Ramos (cell line): ENCODE data around the gene COL20A1.

Experiments used
- in situ Hi-C: fragments of 300-500 bp; cut with MboI; formaldehyde crosslinking; loops from one replicate; pipeline ENCODE4 v1.14.3; 2022; ENCODE audit warnings: low sequenced_read_pairs; ENCODE audit not compliant: unreplicated experiment

Gene COL20A1

DNA sequence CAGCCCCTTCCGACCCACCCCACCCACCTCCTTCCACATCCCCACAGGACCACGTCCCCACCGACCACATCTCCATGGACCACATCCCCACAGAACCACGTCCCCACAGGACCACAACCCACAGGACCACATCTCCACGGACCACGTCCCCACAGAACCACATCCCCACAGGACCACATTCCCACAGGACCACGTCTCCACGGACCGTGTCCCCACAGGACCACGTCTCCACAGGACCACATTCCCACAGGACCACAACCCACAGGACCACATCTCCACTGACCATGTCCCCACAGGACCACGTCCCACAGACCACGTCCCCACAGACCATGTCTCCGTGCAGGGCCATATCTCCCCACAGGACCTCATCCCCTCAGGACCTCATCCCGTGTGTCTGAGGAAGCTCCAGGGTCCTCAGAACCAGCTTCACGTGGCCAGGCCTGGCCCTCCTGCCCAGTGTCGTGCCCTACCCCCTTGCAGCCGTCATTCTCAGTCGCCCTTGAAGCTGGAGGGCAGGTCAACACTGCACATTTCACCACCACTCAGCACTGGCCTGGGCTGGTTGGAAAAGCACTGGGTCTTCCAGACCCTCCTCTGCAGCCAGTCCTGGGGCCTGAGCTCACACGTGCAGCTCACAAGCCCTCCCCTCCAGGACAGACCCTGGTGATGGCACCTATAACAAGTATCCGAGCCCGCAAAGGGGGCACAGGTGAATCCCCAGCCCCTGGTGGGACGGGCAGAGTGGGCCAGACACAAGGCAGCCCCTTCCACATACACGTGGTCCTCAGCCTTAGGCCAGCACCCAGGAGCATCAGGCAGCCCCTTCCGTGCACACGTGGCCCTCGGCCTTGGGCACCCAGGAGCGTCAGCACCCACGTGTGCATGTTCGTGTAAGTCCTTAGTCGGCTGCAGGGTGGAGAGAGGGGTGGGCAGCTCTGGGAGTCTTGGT, 64.2 kb downstream of the COL20A1 start:
- in situ Hi-C loops = no loop called here

DNA sequence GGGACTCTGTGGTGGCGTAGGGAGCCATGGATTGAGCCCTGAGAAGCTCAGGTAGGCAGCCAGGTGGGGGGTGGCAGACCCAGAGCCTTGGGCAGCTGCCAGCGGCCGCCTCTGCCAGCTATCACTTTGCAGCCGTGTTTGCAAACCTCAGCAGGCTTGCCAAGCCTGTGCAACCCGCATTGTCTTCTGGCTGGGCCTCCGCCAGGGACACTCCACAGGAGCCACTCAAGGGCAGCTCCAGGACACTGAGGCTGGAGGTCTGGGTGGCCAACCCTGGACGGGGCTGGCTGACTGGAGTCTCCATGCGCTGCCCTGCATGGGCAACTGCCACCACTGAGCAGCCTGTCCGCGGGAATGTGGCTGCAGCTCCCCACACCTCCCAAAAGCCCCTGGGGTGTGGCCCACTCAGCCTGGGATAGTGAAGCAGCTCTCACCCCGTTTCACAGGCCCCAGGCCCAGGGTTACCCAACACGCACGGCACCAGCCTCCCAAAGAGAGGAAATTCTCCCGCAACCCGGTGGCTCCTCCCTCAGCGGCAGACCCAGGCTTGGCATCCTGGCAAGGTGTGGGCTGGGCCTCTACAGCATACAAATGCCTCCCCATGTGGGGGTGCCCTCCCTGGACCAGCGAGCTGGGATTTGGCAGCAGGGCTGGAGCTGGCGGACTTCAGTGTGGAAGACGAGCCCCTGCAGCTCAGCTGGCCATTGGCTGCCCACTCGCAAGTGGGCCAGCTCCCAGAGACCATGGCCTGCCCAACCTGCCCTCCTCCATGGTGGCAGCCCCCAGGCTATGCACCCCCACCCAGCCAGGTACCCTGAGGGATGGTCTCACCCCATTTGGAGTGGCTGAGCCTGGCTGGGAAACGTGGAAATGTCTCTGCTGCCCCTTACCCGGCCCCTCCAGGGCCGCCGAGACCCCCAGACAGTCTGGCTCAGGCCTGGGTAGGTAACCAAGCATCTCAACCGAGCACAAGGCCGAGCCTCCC, 65.2 kb downstream of the COL20A1 start:
- in situ Hi-C loops = no loop called here

DNA sequence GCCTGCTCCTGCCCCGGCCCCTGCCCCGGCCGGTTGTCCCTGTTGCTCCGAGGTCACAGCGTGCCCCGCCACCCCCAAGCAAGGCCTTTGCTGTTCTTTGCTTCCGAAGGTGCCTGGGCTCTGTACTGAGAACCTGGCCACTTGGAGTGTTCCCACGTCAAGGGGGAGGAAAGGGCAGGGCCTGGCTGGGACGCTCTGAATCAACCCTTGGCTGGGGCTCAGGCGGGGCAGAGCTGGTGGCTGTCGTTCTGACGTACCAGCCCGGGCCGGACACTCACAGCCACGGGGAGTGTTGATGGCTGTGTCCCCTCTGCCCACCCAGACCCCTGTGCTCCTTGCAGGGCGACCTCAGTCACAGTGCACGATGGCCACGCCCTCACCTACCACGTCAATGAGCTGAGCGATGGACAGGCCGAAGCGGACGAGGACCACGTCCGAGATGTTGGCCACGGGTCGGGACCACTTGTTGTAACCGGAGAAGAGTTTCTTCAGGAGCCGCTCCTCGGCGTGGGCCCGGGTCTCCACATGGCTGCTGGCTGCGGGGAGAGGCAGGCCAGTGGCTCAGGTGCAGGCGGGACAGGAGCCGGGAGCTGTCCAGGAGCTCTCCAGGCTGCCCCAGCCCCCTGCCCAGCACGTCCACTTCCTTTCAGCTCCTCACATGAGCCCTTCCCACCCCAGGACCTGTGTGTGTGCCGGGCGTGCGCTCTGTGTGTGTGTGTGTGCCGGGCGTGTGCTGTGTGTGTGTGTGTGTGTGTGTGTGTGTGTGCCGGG, 66.4 kb downstream of the COL20A1 start:
- in situ Hi-C loops = no loop called here

DNA sequence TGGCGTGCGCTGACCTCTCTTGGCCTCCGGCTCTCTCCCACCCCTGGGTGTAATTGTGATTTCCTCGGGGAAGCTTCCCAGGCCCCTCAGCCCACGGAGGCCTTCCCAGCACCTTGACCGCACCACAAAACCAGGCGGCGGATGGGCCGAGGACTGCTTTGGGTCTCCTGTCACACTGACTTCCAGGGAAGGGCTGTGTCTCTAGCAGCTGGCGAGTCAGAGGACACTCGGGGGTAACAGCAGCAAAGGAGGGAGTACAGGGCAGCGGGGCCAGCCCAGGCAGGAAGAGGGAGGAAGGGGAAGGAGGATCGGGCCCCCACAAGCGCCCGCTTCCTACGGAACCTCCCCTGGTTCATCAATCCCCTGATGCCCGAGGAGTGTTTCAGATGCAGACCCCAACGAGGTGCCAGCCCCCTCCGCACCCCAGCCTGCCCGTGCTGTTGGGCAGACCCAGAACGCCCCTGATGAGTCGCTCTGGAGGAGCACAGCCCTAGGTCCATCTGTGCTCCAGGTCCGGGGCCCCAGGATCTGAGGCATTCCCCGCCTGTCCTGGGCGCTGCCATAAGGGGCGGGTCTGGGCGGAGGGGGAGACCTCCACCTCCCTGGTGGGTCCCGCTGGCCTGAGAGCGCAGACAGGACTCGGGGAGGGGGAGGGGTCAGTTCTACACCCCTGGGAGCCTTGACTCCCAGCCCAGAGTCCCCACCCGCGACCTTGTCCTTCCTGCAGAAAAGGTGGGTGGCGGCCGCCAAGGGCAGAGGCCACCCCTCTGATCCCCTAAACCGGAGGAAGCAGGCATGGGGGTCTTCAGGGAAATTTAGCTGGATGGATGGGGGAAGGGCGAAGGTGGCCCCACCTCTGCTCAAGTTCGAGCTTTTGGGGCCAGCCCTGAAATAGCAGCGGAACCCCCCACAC, 67.2 kb downstream of the COL20A1 start:
- in situ Hi-C loops = no loop called here

DNA sequence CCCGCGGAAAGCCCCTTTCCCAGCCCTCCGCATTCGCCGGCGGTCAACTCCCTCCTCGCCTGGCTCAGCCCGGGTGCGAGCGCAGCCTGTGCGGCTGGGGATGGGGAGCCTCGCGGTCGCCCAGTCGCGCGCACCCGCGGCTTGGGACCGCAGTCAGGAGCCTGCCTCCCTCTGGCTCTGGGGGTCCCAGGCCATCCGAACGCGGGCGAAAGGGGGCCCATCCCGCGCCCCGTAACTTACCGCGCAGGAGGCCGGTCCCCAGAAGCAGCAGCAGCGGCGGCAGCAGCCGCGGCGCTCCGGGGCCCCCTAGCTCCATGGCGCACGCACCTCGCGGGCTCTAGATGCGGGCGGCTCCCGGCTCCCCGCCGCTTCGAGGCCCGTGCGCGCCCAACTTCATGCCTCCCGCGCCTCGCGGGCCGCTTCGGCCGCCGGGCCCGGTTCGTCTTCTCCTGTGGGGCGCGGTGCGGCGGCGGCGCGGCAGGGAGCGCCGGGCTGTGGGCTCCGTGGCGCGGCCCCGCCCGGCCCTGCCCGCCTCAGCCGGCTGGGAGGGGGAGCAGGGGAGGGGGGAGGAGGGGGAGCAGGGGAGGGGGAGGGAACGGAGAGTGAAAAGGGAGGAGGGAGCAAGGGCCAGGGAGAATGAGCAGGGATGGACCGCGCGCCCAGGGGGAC, 68.0 kb downstream of the COL20A1 start, which contains the start of gene CHRNA4:
Gene CHRNA4 (minus strand): TSS at position 500 of the 669 bp plus-strand sequence. CDS start 184 bp downstream, at position 316.
- in situ Hi-C loops = no loop called here

DNA sequence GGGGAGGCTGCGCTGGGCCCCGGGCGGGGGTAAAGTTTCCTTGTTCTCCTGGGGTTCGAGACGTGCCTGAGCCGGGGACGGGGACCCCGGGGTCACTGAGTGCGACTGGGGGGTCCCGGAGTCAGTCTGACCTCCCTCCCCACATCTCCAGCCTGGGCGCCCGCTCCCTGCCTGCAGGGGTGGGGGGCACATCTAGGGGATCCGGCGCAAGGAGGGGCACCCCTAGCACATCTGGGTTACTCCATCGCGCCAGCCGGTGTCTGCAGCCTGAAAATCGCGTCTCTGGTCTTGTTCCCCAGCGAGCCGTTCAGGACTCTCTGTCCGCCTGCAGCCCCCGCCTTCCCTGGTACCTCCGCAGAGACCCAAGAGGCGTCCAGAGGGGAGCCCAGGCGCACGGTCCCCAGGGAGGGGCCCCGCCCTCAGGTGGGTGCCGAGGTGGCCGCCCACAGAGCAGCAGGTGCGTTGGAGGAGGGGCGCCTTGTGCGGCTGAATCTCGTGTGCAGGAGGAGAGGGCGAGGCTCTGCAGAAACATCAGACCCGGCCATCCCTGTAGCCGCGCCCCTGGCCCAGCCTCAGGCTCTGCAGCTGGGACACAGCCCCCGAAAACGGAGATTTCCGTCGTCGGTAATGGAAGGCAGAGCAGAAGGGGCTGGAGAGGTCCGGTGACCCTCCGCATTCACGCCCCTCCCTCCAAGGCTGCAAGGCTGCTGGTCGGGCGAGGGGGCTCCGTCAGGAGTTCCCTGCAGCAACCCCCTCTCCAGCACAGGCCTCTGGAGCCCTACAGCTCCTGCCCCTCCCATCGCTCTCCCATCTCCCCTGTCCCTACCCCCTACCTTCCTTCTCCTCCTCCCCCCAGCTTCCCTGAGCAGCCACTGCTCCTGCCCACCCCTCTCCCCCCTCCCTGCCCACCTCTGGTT, 68.8 kb downstream of the COL20A1 start:
- in situ Hi-C loops = no loop called here

DNA sequence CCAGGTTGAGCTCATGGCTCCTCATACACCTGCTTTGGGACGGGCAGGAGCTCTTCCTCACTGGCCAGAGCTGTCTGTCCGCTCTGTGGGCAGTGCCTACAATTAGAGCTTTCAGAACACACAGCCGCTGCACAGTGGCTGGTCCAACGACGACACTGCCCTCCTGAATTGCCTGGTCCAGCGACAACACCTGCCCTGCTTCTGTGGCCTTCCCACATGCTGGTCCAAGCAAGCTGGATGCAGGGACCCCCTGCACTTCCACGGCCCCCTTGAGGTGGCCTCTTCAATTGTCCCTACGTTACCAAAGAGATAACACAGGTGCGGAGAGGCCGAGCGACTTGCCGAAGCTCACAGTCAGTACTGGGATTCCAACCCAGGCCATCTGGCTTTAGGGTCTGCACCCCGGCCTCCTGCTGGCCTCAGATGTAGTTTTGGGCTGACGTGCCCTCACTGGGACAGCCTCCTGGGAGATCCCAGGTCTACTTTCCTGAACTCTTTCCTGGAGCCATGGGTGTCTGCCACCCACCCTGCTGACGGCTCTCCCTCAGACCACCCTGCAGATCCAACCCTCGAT, 69.5 kb downstream of the COL20A1 start:
- in situ Hi-C loops = no loop called here

DNA sequence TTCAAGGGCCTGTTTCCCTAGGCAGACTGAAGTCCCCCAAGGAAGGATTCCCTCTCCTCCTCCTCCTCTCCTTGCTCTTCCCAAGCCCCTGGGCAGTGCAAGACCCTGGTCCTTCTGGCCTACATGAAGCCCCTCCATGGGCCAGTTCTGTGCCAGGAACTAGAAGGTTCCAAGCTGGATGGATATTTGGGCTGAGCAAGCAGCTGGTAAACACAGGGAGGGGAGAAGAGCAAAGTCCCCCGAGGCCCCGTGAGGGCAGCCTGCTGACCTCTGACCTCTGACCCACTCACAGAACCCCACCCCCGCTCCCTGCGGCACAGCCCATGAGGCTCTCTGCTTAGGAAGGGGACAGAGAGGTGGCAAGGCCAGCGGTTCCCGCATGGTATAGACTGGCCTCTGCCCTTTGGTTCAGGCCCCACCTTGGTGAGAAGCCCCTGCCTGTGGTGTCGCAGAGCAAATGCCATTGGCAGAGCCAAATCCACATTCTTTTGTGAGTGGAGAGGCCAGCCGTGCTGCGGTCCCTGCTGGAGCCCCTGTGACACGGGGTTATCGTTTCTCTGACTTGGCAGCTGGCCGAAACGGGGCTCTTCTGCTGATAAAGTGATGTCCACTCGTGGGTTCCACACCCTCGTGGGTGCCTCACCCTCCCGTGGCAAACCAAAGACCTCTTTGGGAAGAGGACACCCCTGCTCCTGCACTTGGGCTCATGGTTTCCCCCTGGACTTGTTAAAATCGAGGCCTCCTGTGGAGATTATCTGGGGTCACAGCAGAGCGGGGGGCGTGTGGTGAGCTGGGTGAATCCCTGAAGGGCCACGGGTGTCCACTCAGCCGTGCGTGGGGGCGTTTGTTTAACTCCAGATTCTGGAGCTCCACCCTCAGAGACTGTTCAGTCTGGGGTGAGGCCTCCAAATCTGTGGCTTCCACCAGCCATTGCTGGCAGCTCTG, 70.3 kb downstream of the COL20A1 start:
- in situ Hi-C loops = no loop called here

DNA sequence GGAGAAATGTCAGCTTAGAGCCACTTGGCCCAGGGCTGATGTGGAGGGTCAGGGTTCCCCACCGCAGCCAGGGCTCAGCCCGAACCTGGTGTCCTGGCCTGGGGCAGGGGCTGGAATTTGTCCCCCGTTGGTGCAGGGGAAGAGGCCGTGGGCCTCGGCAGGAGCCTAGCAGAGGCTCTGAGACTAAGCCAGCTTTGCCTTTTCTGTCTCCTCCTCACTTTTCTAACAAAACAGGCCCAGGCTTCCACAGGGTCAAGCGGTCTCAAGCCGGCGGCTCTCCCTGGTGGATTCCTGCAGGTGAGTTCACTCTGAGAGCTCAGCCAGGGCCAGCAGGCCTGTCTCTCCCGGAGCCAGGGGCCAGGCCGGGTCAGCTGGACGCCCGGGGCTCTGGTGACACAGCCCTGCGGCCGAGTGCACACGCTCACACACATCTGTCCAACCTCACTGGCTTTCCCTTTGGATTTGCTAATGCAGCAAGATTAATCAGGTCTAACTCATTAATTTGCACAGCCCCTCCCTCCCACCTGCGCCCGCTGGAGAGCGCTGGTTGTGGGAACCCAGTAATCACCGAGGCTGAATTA, 71.1 kb downstream of the COL20A1 start:
- in situ Hi-C loops = no loop called here

DNA sequence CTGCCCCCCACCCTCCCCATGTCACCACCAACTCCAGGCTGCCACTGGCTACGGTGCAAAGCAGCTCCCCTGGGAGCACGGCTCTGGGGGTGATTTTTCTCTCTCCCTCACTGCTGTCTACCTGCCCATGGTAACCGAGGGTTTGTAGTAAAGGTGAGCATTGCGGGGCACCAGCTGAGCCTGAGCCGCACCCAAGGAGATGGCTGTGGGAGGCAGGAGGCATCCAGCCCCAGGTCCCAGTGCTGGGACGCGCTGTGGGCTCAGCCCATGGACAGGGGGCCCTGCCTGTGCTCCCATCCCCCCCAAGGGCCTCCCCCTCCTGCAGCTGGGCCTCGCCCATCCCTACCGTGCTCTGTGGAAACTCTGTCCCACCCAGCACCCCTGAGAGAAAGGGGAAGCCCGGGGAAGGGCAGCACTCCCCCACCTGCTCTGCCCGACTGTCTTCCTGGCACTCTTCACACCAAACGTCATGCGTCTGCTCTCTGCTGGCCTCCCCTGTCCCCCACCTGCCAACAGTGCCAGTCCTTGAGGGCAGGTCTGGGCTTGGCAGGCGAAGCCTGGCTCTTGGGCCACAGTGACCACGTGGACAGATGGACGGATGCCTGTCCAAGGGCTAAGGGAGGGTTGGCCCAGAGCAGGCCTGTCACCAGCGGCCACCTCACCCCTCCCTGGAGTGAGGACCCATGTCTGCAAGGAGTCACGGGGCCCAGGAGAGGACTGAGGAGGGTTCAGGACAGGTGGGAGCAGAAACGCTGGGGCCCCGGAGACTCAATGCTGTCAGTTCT, 72.0 kb downstream of the COL20A1 start:
- in situ Hi-C loops = no loop called here

DNA sequence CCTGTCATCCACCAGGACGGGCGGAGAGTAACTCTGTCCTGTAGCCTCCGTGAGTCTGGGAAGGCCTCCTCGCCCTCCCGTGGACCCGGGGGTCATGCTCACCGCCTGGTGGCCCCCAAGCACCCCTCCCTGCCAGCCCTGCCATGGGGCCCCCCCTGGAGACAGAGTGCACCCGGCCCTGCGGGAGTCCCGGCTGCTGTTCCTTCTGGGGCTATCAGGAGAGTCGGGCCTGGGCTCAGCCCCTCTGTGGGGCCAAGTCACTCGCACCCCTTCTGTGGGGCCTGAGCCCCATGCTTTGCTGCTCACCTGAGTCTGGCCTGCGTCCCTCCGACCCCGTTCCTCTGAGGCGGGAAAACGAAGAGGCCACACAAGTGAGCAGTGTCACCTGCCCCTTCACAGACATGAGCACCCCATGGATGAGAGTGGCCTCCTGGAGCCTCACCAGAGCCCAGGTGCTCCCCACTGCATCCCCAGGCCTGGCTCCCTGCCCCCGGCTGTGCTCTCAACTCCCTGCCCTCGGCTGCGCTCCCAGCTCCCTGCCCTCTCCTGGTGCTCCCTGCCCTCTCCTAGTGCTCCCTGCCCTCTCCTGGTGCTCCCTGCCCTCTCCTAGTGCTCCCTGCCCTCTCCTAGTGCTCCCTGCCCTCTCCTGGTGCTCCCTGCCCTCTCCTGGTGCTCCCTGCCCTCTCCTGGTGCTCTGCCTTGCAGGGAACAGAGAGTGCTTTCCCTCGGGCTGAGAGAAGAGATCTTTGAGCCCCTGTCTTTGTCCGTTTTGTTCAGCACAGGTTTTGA, 72.8 kb downstream of the COL20A1 start:
- in situ Hi-C loops = no loop called here

DNA sequence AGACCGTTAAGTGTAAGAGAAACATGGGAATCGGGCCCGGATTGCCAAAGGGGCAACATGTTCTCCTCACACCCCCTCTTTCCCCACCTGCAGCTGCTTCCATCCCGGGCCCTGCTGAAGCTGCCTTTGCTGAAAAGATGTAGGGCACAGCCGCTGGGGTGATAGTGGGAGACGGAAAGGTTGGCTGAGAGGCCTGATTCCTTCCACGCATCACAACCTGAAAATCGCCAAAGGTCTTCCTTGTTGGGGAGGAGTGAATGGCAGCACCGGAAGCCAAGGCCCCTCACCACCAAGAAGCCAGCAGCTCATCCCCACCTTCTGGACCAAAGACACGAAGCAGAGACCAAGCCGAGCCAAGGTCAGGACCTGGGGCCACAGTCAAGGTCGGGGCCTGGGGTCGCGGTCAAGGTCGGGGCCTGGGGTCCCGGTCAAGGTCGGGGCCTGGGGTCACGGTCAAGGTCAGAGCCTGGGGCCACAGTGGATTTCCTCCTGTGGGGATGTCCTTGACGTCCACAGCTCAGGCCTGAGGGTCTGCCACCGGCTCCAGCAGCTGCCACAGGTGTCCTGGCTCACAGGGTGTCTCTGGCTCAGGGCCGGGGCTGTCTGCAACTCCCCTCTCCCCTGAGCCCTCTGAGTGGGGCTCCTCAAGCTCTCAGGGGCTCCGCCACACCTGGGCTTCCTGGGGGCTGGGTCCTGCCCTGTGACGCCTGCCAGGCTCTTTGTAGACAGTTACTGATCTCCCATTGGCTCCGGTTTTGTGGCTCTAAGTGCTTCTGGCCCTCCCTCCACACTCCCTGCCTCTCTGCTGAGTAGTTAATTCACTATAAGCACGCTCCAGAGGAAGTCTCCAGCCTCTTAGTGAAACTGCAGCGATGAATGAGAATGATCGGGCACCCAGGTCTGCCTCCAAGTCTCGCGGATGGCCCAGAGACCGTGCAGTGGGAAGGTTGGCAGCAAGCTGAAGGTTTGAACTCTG, 73.7 kb downstream of the COL20A1 start:
- in situ Hi-C loops = no loop called here

DNA sequence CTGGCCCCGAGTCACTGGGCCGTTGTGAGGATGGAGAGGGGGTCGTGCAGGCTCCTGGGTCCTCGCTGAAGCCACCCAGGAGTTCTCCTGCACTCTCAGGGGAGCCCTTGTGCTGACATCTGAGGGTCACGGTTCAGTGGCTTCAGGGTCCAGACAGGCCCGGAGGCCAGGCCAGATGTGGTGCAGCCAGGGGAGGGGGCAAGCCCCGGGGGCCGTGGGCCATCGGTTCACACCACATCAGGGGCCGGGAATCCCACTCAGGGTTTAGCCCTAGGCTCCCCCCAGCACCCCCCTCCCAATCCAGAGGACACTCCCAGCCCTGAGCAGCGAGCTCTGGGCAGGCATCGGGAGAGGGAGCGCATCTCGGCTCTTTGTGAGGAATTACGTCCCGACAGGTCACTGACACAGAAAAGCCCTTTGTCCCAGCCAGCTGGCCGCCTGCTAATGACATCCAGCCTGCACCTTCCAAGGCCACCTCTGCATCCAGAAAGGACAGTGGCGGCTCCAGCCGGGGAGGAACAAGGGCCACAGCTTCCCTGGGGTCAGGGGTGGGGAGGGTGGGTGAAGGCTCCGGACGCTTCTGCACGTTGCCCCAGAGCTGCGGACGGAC, 74.6 kb downstream of the COL20A1 start:
- in situ Hi-C loops = no loop called here
